ENCODE data around the gene SNAPC4. TPM values are rescaled to one million over a fixed set of nuclear protein-coding genes. Genes with fewer than 3 reads are reported as not detected.

Gene SNAPC4
- total RNA-seq, 4 donors from 2014 or later, result 2.4 to 10.4 (median 3.7) TPM

DNA sequence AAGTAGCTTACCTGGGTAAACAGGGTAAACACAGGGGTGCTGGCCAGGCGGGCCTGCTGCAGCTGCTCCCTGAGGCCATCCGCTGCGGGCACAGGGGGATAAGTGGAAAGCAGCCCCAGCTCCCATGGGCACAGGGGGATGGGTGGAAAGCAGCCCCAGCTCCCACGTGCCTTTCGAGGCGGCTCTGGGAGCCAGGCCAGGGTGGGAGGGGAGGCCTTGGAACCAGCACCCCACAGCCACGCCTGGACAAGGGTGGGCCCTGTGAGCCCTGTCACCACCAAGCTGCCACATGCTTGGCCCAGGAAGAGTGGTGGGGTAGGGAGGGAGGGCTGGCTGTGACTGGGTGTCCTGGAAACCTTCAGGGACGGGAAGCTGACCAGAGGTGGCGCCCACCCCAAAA, 18.7 kb downstream of the SNAPC4 start:
- TF ChIP-seq, protein P1, sequence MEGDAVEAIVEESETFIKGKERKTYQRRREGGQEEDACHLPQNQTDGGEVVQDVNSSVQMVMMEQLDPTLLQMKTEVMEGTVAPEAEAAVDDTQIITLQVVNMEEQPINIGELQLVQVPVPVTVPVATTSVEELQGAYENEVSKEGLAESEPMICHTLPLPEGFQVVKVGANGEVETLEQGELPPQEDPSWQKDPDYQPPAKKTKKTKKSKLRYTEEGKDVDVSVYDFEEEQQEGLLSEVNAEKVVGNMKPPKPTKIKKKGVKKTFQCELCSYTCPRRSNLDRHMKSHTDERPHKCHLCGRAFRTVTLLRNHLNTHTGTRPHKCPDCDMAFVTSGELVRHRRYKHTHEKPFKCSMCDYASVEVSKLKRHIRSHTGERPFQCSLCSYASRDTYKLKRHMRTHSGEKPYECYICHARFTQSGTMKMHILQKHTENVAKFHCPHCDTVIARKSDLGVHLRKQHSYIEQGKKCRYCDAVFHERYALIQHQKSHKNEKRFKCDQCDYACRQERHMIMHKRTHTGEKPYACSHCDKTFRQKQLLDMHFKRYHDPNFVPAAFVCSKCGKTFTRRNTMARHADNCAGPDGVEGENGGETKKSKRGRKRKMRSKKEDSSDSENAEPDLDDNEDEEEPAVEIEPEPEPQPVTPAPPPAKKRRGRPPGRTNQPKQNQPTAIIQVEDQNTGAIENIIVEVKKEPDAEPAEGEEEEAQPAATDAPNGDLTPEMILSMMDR (IDR thresholded peaks at IDR 0.05; ENCODE audit: low read depth), result no peak

DNA sequence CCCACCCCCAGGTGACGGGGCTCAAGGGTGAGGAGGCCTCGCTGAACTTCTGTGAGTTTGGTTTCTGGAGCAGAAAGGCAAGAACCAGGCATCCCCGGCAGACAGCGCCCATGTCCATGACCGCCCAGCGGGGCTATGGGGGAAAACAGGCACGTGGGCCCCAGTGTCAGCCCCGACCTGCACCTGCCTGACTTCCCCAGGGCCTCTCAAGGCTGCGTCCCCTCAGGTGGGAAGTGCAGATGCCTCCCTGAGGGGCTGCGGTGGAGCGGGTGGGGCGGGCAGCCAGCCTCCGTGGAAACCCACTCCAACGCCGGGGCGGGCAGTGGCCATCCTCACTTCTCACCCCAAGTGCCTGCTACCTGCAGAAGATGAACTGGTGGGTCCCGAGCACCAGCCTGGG, 19.6 kb downstream of the SNAPC4 start:
- TF ChIP-seq, protein P1 (IDR thresholded peaks at IDR 0.05; ENCODE audit: low read depth), result no peak

DNA sequence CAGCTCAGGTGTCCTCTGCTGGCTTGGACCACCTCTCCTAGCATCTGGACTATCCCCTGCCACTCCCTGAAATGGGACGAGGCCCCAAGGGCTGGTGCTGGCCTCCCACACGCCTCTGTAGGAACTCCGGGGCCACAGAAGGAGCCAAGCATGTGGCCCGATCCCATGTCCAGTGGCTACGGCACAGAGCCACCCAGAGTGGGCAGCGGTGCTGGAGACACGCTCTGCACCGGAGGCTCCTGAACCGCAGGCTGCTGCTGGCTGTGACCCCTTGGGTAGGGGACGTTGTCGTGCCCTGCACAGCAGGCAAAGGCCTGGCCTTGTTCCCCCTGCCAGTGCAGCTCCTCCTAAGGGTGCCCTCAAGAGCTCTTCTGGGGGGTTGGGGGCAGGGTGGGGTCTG, 20.1 kb downstream of the SNAPC4 start:
- TF ChIP-seq, protein P1 (IDR thresholded peaks at IDR 0.05; ENCODE audit: low read depth), result no peak

DNA sequence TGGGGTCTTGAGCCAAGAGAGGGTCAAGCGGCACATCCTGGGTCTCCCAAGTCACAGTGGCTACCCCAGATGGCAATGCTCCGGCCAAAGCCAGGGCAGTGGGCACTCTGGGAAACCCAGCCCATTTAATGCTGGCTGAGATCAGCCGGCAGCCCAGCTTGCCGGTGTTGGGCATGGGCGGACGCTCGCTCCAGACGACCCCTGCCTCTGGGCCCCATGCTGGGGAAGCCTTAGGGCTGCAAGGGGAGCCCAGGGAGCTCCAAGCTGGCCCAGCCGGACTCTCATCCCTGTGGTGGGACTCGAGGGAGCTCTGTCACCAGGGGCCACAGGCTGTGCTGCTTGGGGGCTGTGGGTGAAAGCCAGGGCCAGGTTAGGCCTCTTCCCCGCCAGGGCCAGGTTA, 20.6 kb downstream of the SNAPC4 start:
- TF ChIP-seq, protein P1 (IDR thresholded peaks at IDR 0.05; ENCODE audit: low read depth), result no peak

DNA sequence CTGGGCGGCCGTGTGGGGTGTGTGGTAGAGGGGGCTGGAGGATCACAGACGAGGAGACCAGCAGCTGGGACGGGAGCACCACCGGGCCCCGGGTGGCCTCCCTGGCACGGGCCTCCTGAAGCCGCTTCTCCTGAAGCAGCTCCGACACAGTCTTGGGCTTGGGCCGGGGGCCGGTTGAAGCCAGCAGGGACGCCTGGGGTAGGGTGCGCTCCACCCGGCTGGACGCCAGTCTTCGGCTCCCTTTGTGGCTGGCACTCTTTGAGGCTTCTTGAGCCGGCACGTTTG, 21.0 kb downstream of the SNAPC4 start:
- TF ChIP-seq, protein P1 (IDR thresholded peaks at IDR 0.05; ENCODE audit: low read depth), result no peak

DNA sequence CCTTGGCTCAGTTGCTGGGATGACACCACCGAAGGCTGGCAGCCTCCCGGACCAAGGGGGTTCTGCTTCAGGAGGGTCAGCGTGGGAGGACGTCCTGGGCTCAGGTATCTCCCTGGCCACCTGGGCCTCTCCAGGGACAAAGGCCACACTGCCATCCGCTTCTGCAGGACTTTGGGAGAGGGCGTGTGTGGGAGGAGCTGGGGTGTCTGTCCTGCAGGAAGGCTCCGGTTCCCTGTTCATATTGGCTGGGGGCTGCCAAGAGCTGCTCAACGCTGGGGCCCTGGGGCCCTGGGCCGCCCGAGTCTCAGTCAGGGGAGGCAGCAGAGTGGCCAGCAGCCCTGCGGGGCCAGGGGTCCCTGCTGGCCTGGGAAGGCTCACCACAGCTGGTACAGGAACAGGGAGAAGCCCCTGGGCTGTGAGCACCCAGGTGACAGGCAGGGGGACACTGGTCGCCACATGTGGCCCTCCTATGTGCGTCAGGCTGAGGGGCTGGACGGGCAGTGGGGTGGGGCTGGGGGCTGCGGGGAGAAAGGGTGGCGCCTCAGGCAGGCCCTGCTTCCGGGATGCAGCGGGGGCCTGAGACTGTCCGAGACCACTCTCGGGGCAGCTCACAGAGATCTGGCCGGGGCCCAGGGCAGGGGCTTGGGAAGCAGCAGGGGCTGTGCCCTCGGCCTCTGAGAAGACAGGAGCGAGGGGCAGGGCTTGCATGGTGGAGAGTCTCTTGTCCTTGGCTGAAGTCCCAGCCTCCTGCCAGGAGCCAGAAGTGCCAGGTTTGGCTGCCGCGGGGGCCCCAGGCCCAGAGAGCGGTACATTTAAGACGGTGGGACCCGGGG, 21.6 kb downstream of the SNAPC4 start:
- TF ChIP-seq, protein P1 (IDR thresholded peaks at IDR 0.05; ENCODE audit: low read depth), result no peak

DNA sequence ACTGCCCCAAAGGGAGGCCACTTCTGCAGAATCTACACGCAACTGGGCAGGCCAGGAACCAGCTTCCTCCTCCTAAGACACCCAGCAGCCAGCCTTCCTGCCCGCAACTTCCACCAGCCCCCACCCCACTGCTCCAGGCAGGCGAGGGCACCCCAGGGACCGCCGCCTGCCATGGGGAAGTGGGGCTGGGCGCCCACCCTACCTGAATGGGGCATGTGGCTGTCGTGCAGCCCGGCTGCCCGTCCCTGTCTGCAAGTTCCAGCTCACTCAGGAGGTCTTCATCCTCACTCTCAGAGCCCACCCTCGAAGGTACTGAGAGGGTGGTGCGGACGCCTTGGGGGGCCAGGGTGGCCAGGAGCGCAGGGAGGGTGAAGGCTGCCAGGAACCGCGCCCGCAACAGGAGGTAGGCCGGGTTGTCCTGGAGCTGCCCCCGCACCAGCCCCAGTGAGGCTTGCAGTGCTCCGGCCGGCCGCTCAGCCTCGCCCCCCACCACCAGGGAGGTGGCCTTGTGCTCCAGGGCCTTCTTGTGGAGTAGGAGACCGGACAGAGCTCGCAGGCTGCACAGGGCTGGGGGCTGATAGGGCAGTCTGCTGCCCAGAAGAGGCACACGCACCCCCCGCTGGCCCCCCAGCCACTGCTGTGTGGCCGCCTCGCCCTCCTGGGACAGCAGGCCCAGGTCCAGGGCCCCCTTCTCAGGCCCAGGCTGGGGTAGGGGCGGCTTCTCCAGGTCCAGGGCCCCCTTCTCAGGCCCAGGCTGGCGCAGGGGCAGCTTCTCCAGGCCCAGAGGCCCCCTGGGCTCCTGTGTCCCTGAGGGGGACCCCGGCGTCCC, 22.4 kb downstream of the SNAPC4 start:
- TF ChIP-seq, protein P1 (IDR thresholded peaks at IDR 0.05; ENCODE audit: low read depth), result no peak

All from subcutaneous adipose tissue (tissue), 4 donors.